Stimulated activated naive CD8-positive, alpha-beta T cell treated with anti-CD3 and anti-CD28 coated beads, Interleukin-15, amount 100 ng/mL, for 72 hours (primary cell): ENCODE data around the gene HNRNPCL2.
"Not testable (repeated sequence)": the region's sequence is repeated elsewhere in the genome, so short reads cannot be mapped to it uniquely, and the experiment has no call there.

Source experiments
- ATAC-seq: fragments of 150-1000 bp; cut with Tn5 transposase; 2 replicates; pipeline ENCODE4 v1.10.0; 2021; ENCODE audit warnings: mild to moderate bottlenecking, moderate library complexity
- DNase-seq, 2 donors: peaks; one replicate each; pipeline ENCODE4 v3.0.0; 2021 to 2022
- H3K27ac Mint-ChIP-seq, 2 donors: one replicate each; pipeline ENCODE4 v1.8.0; 2022; ENCODE audit warnings: mild to moderate bottlenecking in 2 of 2, mixed read lengths in 2 of 2, moderate library complexity in 2 of 2
- H3K27me3 Mint-ChIP-seq: one replicate; pipeline ENCODE4 v1.8.0; 2022; ENCODE audit warnings: mixed read lengths
- H3K4me1 Mint-ChIP-seq: one replicate; pipeline ENCODE4 v1.8.0; 2022; ENCODE audit warnings: mild to moderate bottlenecking, mixed read lengths
- H3K4me3 Mint-ChIP-seq, 2 donors: one replicate each; pipeline ENCODE4 v1.8.0; 2022; ENCODE audit warnings: mild to moderate bottlenecking in 2 of 2, mixed read lengths in 2 of 2, moderate library complexity in 1 of 2
- H3K9me3 Mint-ChIP-seq, 2 donors: one replicate each; pipeline ENCODE4 v1.8.0; 2022; ENCODE audit warnings: mixed read lengths in 2 of 2

Gene HNRNPCL2

GRCh38 chr1:13116754-13117153, at the start of gene HNRNPCL2:
Gene HNRNPCL2 (minus strand): TSS chr1:13116854. CDS start chr1:13116400, 454 bp downstream.
- not testable (repeated sequence) for H3K27me3 Mint-ChIP-seq, ATAC-seq, DNase-seq, H3K4me1 Mint-ChIP-seq, H3K27ac Mint-ChIP-seq, H3K4me3 Mint-ChIP-seq, H3K9me3 Mint-ChIP-seq

- not testable (repeated sequence) for H3K27ac Mint-ChIP-seq, H3K27me3 Mint-ChIP-seq, DNase-seq, ATAC-seq, H3K4me1 Mint-ChIP-seq, H3K4me3 Mint-ChIP-seq, H3K9me3 Mint-ChIP-seq
Observed at GRCh38 chr1:13165531-13165930, 48.9 kb upstream of the HNRNPCL2 start, which contains the start of gene HNRNPCL4. Gene HNRNPCL4 (minus strand): TSS chr1:13165631. CDS start chr1:13165467, 164 bp downstream.

- H3K27me3 Mint-ChIP-seq, ATAC-seq, H3K27ac Mint-ChIP-seq: not testable (repeated sequence)
Observed at GRCh38 chr1:13155909-13156308, 39.3 kb upstream of the HNRNPCL2 start, which contains the start of gene PRAMEF26. Gene PRAMEF26 (minus strand): TSS chr1:13156009. CDS start chr1:13153095, 2,914 bp downstream.

GRCh38 chr1:13070474-13070873, 46.2 kb downstream of the HNRNPCL2 start, which contains the start of gene PRAMEF25:
Gene PRAMEF25 (plus strand): TSS chr1:13070774. CDS start chr1:13073694, 2,920 bp downstream.
- not testable (repeated sequence) for DNase-seq, H3K27ac Mint-ChIP-seq, H3K27me3 Mint-ChIP-seq, H3K4me1 Mint-ChIP-seq, H3K9me3 Mint-ChIP-seq, ATAC-seq, H3K4me3 Mint-ChIP-seq

More at GRCh38 chr1:13155909-13156308, 39.3 kb upstream of the HNRNPCL2 start, which contains the start of gene PRAMEF26:
- H3K4me1 Mint-ChIP-seq, H3K9me3 Mint-ChIP-seq, DNase-seq, H3K4me3 Mint-ChIP-seq: not testable (repeated sequence)
